ENCODE measurements around the gene ACOX3. TPM values are rescaled to one million over a fixed set of nuclear protein-coding genes. Genes with fewer than 3 reads are reported as not detected.

The ACOX3 gene
- total RNA-seq, 2 experiments from 2014 or later, result 12.7 to 16.8 TPM

DNA sequence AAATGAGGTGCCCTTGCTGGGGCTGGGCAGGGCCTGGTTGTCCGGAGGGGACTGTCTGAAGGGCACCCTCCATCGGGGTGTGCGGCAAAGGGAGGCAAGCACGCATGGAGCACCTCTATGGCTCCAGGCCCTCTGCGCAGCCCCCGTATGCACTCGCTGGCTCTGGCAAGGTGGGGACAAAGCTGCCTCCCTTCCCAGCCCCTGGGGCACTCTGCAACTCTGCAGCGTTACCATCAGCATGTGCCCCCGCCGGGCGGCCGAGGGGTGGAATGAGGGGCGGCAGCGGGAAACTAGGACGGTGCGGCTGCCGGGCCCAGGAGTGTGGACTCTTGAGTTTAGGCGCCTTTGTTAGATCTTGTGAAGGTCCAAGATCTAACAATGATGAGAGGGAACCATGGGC is 26.5 kb upstream of the ACOX3 start:
- CTCF ChIA-PET (ENCODE audit: unreplicated experiment), result no interaction called here
- no TSS peak for BruUV-seq (replicated peaks)
- H3K79me2 ChIP-seq (ENCODE audit: insufficient read depth, low read depth, low read length), result no peaks in the 10 kb centered on the region

DNA sequence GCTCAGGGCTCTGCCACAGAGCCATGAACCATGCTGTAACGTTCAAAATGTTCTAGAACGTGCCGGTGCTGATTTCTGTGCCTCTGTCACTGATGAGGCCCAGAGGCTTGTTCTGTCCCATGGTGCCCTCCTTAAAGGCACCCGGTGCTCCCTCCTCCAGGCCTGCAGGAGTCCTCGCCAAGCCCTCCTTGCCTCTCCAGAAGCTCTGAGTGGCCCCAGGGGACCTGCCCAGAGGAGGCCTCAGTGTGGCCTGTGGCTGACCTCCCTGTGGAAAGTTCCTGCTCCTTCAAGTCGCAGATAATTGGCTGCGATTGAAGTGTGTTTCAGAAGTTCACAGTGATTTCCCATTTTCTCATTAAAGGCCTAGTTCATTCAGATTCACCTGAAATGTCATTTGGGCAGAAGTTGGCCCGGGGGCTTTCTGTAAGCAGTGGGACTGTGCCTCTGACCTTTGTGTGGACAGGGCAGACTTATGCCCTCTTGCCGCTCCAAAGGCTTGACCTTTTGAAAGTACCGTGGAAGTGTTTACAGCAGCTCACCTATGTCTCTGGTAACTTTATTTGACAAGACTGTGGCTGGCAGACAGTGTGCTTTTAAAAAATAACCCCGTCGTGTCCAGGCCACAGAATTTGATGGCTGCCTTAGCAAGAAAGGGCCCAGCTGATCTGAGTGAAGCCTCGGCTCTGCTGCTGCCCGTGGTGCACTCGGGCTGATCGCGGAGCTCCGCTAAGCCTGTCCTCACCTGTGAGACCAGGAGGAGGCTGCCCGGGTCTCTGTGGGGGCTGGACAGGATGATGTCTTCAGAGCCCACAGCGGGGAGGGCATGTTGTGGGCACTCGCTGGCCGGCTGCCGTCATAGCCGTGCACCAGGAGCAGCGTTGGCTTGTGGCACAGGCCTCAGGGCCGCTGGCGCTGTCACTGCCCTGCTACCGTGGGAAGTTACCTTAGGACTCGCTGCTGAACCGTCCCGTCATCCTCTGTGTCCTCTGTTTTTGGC is 25.4 kb upstream of the ACOX3 start:
- Histone ChIP-seq H3K79me2 (ENCODE audit: insufficient read depth, low read depth, low read length) (no peaks in the 10 kb centered on the region), H3K27ac (ENCODE audit: low read depth, low read length, poor library complexity, severe bottlenecking) (no peak overlapping the region), H3K4me2 (ENCODE audit: low read length) (no peak overlapping the region), H3K9me3 (ENCODE audit: low read length) (no peaks in the 10 kb centered on the region), H3K9me2 (ENCODE audit: insufficient read depth, low read length) (no peaks in the 10 kb centered on the region), H4K20me1 (ENCODE audit: insufficient read depth, low read length) (0 out of 2 replicates have a peak, but pooled peaks cover 6% of the 10 kb centered on the region), H3K4me3 (ENCODE audit: low read depth, low read length, poor library complexity, severe bottlenecking) (no peak overlapping the region), H2AFZ (ENCODE audit: low read length) (no peak overlapping the region), H3K36me3 (ENCODE audit: insufficient read depth, low read length) (peaks cover 65% of the 10 kb centered on the region; the same call in 1 of the 2 replicates), H3K4me1 (ENCODE audit: insufficient read depth, low read length, poor library complexity, severe bottlenecking) (no peaks in the 10 kb centered on the region)
- DNase-seq (ENCODE audit: low spot score), result no peak
- intact Hi-C loops (cut with micrococcal nuclease; ENCODE audit: unreplicated experiment), result no loop called here
- BruUV-seq (replicated peaks), result no TSS peak
- ChIA-PET CTCF (ENCODE audit: unreplicated experiment) (no interaction called here), POLR2A (no interaction called here)
- TF ChIP-seq CTCF (conservative IDR thresholded peaks at IDR 0.05; ENCODE audit: low read length) (no peak), EZH2phosphoT487 (IDR thresholded peaks at IDR 0.05; ENCODE audit: borderline replicate concordance, low read depth, low read length) (no peak)

More for the DNA sequence above, 26.5 kb upstream of the ACOX3 start:
- Histone ChIP-seq H3K4me3 (ENCODE audit: low read depth, low read length, poor library complexity, severe bottlenecking) (no peak overlapping the region), H4K20me1 (ENCODE audit: insufficient read depth, low read length) (0 out of 2 replicates have a peak, but pooled peaks cover 6% of the 10 kb centered on the region), H3K4me2 (ENCODE audit: low read length) (no peak overlapping the region), H3K9me2 (ENCODE audit: insufficient read depth, low read length) (no peaks in the 10 kb centered on the region), H3K4me1 (ENCODE audit: insufficient read depth, low read length, poor library complexity, severe bottlenecking) (no peaks in the 10 kb centered on the region), H3K27ac (ENCODE audit: low read depth, low read length, poor library complexity, severe bottlenecking) (no peak overlapping the region), H2AFZ (ENCODE audit: low read length) (no peak overlapping the region), H3K36me3 (ENCODE audit: insufficient read depth, low read length) (peaks cover 54% of the 10 kb centered on the region; the same call in 1 of the 2 replicates), H3K9me3 (ENCODE audit: low read length) (no peaks in the 10 kb centered on the region)
- DNase-seq (ENCODE audit: low spot score), result no peak
- intact Hi-C loops (cut with micrococcal nuclease; ENCODE audit: unreplicated experiment), result no loop called here
- TF ChIP-seq CTCF (conservative IDR thresholded peaks at IDR 0.05; ENCODE audit: low read length), result no peak
- TF ChIP-seq EZH2phosphoT487 (IDR thresholded peaks at IDR 0.05; ENCODE audit: borderline replicate concordance, low read depth, low read length), result no peak
- POLR2A ChIA-PET, result no interaction called here

GRCh38 chr4:8464381-8464780 is 23.9 kb upstream of the ACOX3 start:
- no peak overlapping the region for H2AFZ ChIP-seq (ENCODE audit: low read length)
- H3K27ac ChIP-seq (ENCODE audit: low read depth, low read length, poor library complexity, severe bottlenecking), result no peak overlapping the region
- CTCF ChIA-PET (ENCODE audit: unreplicated experiment), result no interaction called here
- DNase-seq (ENCODE audit: low spot score), result no peak
- H3K36me3 ChIP-seq (ENCODE audit: insufficient read depth, low read length), result peaks cover 68% of the 10 kb centered on the region; the same call in 1 of the 2 replicates
- H3K4me2 ChIP-seq (ENCODE audit: low read length), result no peak overlapping the region
- H3K4me1 ChIP-seq (ENCODE audit: insufficient read depth, low read length, poor library complexity, severe bottlenecking), result no peaks in the 10 kb centered on the region
- H3K79me2 ChIP-seq (ENCODE audit: insufficient read depth, low read depth, low read length), result no peaks in the 10 kb centered on the region
- no peaks in the 10 kb centered on the region for H3K9me2 ChIP-seq (ENCODE audit: insufficient read depth, low read length)
- H3K9me3 ChIP-seq (ENCODE audit: low read length), result no peaks in the 10 kb centered on the region
- POLR2A ChIA-PET, result no interaction called here
- no peak for TF ChIP-seq CTCF (conservative IDR thresholded peaks at IDR 0.05; ENCODE audit: low read length)
- TF ChIP-seq EZH2phosphoT487 (IDR thresholded peaks at IDR 0.05; ENCODE audit: borderline replicate concordance, low read depth, low read length), result no peak
- H3K4me3 ChIP-seq (ENCODE audit: low read depth, low read length, poor library complexity, severe bottlenecking), result no peak overlapping the region
- intact Hi-C loops (cut with micrococcal nuclease; ENCODE audit: unreplicated experiment), result no loop called here
- 0 out of 2 replicates have a peak, but pooled peaks cover 6% of the 10 kb centered on the region for H4K20me1 ChIP-seq (ENCODE audit: insufficient read depth, low read length)
- no TSS peak for BruUV-seq (replicated peaks)

Measured in OCI-LY7 (cell line).